ENCODE results near the gene SEPTIN7.

SEPTIN7 gene

GRCh38 chr7:35792472-35792871, 8.4 kb upstream of the SEPTIN7 start:
- no peak for DNase-seq

GRCh38 chr7:35792873-35793489, 7.9 kb upstream of the SEPTIN7 start:
- DNase-seq, result no peak

- DNase-seq, result no peak
These were observed 3.5 kb upstream of the SEPTIN7 start for GRCh38 chr7:35797311-35797710.

- peak; percentile 75 for DNase-seq
These were observed 775 bp upstream of the SEPTIN7 start for GRCh38 chr7:35799846-35800717.

- peak; percentile 60 for DNase-seq
These were observed 690 bp downstream of the SEPTIN7 start for GRCh38 chr7:35801392-35802101.

- no peak for DNase-seq
These were observed 1.2 kb downstream of the SEPTIN7 start for GRCh38 chr7:35802102-35802466.

GRCh38 chr7:35802649-35803048, 1.8 kb downstream of the SEPTIN7 start:
- no peak for DNase-seq

- DNase-seq, result no peak
These were observed 3.5 kb downstream of the SEPTIN7 start for GRCh38 chr7:35804231-35804970.

GRCh38 chr7:35805876-35806275, 5.0 kb downstream of the SEPTIN7 start:
- DNase-seq, result no peak

GRCh38 chr7:35816514-35816913, 15.7 kb downstream of the SEPTIN7 start:
- DNase-seq, result no peak

GRCh38 chr7:35817181-35817580, 16.3 kb downstream of the SEPTIN7 start:
- no peak for DNase-seq

- no peak for DNase-seq
These were observed 17.1 kb downstream of the SEPTIN7 start for GRCh38 chr7:35817930-35818329.

- no peak for DNase-seq
These were observed 17.7 kb downstream of the SEPTIN7 start for GRCh38 chr7:35818513-35818912.

- DNase-seq, result no peak
These were observed 18.5 kb downstream of the SEPTIN7 start for GRCh38 chr7:35819310-35819709.

GRCh38 chr7:35819954-35820703, 19.3 kb downstream of the SEPTIN7 start:
- DNase-seq, result no peak

GRCh38 chr7:35820858-35821257, 20.0 kb downstream of the SEPTIN7 start:
- DNase-seq, result no peak

GRCh38 chr7:35823440-35823839, 22.6 kb downstream of the SEPTIN7 start:
- DNase-seq, result no peak

- DNase-seq, result no peak
These were observed 25.1 kb downstream of the SEPTIN7 start for GRCh38 chr7:35825974-35826373.

- no peak for DNase-seq
These were observed 25.9 kb downstream of the SEPTIN7 start for GRCh38 chr7:35826751-35827150.

GRCh38 chr7:35828817-35829216, 28.0 kb downstream of the SEPTIN7 start:
- DNase-seq, result no peak

GRCh38 chr7:35831208-35831607, 30.4 kb downstream of the SEPTIN7 start:
- DNase-seq, result no peak
